SU-DHL-6 (cell line): Measurements from ENCODE around the gene NEGR1.

Experiments used
- H2AFZ ChIP-seq: fragments of 200-600 bp; sonication (generic); 2 replicates; pipeline ENCODE4 v1.6.1; 2014; ENCODE audit warnings: low read depth, mild to moderate bottlenecking, moderate library complexity, mixed read lengths, antibody characterized with exemption, low read length; ENCODE audit not compliant: severe bottlenecking
- H3F3A ChIP-seq: fragments of 200-600 bp; shearing (Covaris generic); 2 replicates; pipeline ENCODE4 v1.6.0; 2016; ENCODE audit warnings: antibody characterized with exemption, mild to moderate bottlenecking; ENCODE audit not compliant: insufficient read depth
- H3K27ac ChIP-seq: fragments of 200-600 bp; sonication (generic); 2 replicates; pipeline ENCODE4 v1.5.1; 2016; ENCODE audit warnings: low read depth, mild to moderate bottlenecking, low read length, moderate library complexity, mixed read lengths
- H3K27me3 ChIP-seq: fragments of 200-600 bp; sonication (generic), shearing (Covaris generic); 2 replicates; pipeline ENCODE4 v1.6.0; 2014; ENCODE audit warnings: mild to moderate bottlenecking, low read length
- H3K36me3 ChIP-seq: fragments of 200-600 bp; sonication (generic); 2 replicates; pipeline ENCODE4 v1.6.1; 2014; ENCODE audit warnings: mild to moderate bottlenecking, low read length, mixed read lengths
- H3K4me2 ChIP-seq: fragments of 300-600, 200-600 bp; shearing (Covaris generic), sonication (generic); 2 replicates; pipeline ENCODE4 v1.6.0; 2014; ENCODE audit warnings: low read length, low read depth, mild to moderate bottlenecking; ENCODE audit not compliant: poor library complexity, severe bottlenecking
- H3K4me3 ChIP-seq: fragments of 200-600 bp; sonication (generic); 2 replicates; pipeline ENCODE4 v1.5.1; 2014; ENCODE audit warnings: antibody characterized with exemption, low read length, mild to moderate bottlenecking, mixed read lengths; ENCODE audit not compliant: insufficient read depth, poor library complexity, severe bottlenecking
- H3K79me2 ChIP-seq: fragments of 200-600 bp; sonication (generic); 2 replicates; pipeline ENCODE4 v1.6.1; 2014; ENCODE audit warnings: mild to moderate bottlenecking, low read length, moderate library complexity; ENCODE audit not compliant: insufficient read depth
- H3K9ac ChIP-seq: fragments of 200-600 bp; sonication (generic); 2 replicates; pipeline ENCODE4 v1.7.0; 2014; ENCODE audit warnings: mild to moderate bottlenecking, low read length
- H3K9me2 ChIP-seq: fragments of 200-600 bp; sonication (generic); replicated peaks from 2 replicates; pipeline ENCODE4 v1.6.1; 2014; ENCODE audit warnings: low read length; ENCODE audit not compliant: insufficient read depth
- H3K9me3 ChIP-seq: fragments of 200-600 bp; sonication (generic); 2 replicates; pipeline ENCODE4 v1.6.1; 2014; ENCODE audit warnings: low read length, mixed read lengths; ENCODE audit not compliant: insufficient read depth
- H4K20me1 ChIP-seq: fragments of 200-600 bp; sonication (generic); 2 replicates; pipeline ENCODE4 v1.6.1; 2014; ENCODE audit warnings: low read depth, mild to moderate bottlenecking, antibody characterized with exemption, low read length, moderate library complexity, mixed read lengths
- EZH2phosphoT487 ChIP-seq: fragments of 200-600 bp; sonication (generic), shearing (Covaris generic); conservative IDR thresholded peaks from 2 replicates; pipeline ENCODE4 v1.6.1; 2018; ENCODE audit warnings: mild to moderate bottlenecking, antibody characterized with exemption, low read length, moderate library complexity, mixed read lengths
- TF ChIP-seq, protein P1 (sequence below): fragments of 200-600 bp; sonication (generic); IDR thresholded peaks from one replicate; pipeline ENCODE4 v1.5.1; 2017; ENCODE audit warnings: antibody characterized with exemption, mild to moderate bottlenecking, low read length, moderate library complexity; ENCODE audit not compliant: insufficient read depth, poor library complexity, severe bottlenecking

NEGR1 gene

DNA sequence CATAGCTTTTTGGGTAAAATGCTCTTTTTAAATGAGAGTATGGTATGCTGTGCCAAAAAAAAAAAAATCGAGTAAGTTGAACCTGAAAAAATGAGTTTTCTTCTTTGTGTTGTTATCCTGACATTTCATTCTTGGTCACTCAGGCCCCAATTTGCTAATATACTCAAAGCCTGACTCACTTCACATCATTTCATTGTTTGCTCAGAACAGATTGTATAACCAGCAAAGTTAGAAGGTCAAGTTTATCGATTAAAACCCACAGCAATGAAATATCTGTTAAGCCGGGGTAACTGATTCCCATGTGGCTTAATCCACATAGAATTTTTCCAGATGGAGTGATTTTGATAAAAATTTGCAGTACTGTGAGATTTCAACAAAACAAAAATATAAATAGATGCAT, 363.7 kb downstream of the NEGR1 start:
- Histone ChIP-seq H4K20me1 (no peaks in the 10 kb centered on the region), H3K36me3 (no peaks in the 10 kb centered on the region), H3K9me3 (no peaks in the 10 kb centered on the region), H3K4me3 (no peak overlapping the region), H3K9ac (no peak overlapping the region), H3K4me2 (no peak overlapping the region), H3K27me3 (no peaks in the 10 kb centered on the region), H2AFZ (no peak overlapping the region), H3K79me2 (no peaks in the 10 kb centered on the region), H3F3A (no peaks in the 10 kb centered on the region), H3K27ac (no peak overlapping the region), H3K9me2 (no peaks in the 10 kb centered on the region)
- TF ChIP-seq EZH2phosphoT487 = no peak
- TF ChIP-seq, protein P1, sequence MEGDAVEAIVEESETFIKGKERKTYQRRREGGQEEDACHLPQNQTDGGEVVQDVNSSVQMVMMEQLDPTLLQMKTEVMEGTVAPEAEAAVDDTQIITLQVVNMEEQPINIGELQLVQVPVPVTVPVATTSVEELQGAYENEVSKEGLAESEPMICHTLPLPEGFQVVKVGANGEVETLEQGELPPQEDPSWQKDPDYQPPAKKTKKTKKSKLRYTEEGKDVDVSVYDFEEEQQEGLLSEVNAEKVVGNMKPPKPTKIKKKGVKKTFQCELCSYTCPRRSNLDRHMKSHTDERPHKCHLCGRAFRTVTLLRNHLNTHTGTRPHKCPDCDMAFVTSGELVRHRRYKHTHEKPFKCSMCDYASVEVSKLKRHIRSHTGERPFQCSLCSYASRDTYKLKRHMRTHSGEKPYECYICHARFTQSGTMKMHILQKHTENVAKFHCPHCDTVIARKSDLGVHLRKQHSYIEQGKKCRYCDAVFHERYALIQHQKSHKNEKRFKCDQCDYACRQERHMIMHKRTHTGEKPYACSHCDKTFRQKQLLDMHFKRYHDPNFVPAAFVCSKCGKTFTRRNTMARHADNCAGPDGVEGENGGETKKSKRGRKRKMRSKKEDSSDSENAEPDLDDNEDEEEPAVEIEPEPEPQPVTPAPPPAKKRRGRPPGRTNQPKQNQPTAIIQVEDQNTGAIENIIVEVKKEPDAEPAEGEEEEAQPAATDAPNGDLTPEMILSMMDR = no peak

DNA sequence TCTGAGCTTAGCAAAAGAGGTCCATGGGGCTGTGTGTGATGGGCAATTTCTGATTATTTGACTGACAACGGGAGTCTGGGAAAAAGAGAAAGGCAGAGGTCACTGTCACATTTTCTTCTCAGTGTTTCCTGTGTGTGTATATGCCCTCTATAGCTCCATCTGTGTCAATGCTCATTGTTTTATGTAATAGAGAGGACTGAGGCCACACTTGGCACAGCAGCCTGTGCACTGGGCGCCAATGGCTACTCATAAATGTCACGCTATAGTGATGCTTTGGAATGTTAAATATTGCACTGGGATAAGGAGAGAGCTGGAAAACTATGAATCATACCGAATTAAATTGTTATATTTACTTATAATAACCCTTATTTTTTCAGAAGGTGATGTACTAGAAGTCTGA, 365.4 kb downstream of the NEGR1 start:
- Histone ChIP-seq H3K4me3 (no peak overlapping the region), H3F3A (no peaks in the 10 kb centered on the region), H2AFZ (no peak overlapping the region), H4K20me1 (no peaks in the 10 kb centered on the region), H3K36me3 (no peaks in the 10 kb centered on the region), H3K27me3 (no peaks in the 10 kb centered on the region), H3K9me3 (no peaks in the 10 kb centered on the region), H3K9me2 (no peaks in the 10 kb centered on the region), H3K79me2 (no peaks in the 10 kb centered on the region), H3K9ac (no peak overlapping the region), H3K4me2 (no peak overlapping the region), H3K27ac (no peak overlapping the region)
- TF ChIP-seq, protein P1 = no peak
- TF ChIP-seq EZH2phosphoT487 = no peak

- H3K27ac ChIP-seq = no peak overlapping the region
- no peak for TF ChIP-seq EZH2phosphoT487
- TF ChIP-seq, protein P1 = no peak
- no peaks in the 10 kb centered on the region for H3K9me3 ChIP-seq
- no peak overlapping the region for H2AFZ ChIP-seq
- H3K4me3 ChIP-seq = no peak overlapping the region
- H3K9ac ChIP-seq = no peak overlapping the region
- H3F3A ChIP-seq = no peaks in the 10 kb centered on the region
- no peaks in the 10 kb centered on the region for H3K9me2 ChIP-seq
- H3K4me2 ChIP-seq = no peak overlapping the region
- no peaks in the 10 kb centered on the region for H4K20me1 ChIP-seq
- H3K27me3 ChIP-seq = no peaks in the 10 kb centered on the region
- no peaks in the 10 kb centered on the region for H3K36me3 ChIP-seq
- H3K79me2 ChIP-seq = no peaks in the 10 kb centered on the region
These were observed 367.7 kb downstream of the NEGR1 start for GRCh38 chr1:71914626-71915025.
